ENCODE data around the gene HOXD4.

Gene HOXD4

DNA sequence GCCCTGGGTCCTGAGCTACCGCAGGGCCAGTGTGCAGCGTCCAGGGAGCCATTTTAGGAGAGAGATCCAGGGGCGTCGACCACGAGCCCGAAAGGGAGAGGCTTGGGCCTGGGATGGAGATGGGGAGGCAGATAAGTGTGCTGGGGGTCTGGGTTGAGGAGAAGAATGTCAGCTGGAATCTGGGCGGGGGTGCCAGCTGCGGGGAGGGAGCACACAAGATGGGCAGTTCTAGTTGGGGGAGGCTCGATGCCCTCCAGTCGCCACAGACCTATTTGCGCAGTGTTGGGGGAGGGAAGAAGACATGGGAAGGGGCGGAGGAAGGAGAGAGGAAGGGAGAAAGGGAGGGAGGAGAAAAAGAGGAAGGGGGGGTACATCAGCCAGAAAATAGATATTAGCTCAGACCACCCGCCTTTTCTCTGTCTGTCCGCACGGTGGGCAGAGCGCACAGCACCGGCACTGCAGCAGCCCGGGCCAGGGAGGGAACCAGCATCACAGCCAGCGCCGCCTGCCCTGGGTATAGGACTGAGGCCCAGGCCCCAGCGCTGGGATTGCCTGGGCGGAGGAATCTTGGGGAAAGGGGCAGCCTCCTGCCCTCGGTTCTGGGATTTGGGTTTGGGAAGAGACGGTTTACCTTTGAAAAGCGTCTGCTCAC is 46.1 kb upstream of the HOXD4 start:
- H3K4me3 ChIP-seq (replicated peaks; ENCODE audit: low read depth, low read length): no peak overlapping the region
- no peak for TF ChIP-seq CTCF (IDR thresholded peaks at IDR 0.05; ENCODE audit: low read length, missing control alignments)
- DNase-seq (ENCODE audit: low read depth): no peak

GRCh38 chr2:176105730-176106580 is 45.4 kb upstream of the HOXD4 start:
- no peak overlapping the region for H3K4me3 ChIP-seq (replicated peaks; ENCODE audit: low read depth, low read length)
- DNase-seq (ENCODE audit: low read depth): no peak

DNA sequence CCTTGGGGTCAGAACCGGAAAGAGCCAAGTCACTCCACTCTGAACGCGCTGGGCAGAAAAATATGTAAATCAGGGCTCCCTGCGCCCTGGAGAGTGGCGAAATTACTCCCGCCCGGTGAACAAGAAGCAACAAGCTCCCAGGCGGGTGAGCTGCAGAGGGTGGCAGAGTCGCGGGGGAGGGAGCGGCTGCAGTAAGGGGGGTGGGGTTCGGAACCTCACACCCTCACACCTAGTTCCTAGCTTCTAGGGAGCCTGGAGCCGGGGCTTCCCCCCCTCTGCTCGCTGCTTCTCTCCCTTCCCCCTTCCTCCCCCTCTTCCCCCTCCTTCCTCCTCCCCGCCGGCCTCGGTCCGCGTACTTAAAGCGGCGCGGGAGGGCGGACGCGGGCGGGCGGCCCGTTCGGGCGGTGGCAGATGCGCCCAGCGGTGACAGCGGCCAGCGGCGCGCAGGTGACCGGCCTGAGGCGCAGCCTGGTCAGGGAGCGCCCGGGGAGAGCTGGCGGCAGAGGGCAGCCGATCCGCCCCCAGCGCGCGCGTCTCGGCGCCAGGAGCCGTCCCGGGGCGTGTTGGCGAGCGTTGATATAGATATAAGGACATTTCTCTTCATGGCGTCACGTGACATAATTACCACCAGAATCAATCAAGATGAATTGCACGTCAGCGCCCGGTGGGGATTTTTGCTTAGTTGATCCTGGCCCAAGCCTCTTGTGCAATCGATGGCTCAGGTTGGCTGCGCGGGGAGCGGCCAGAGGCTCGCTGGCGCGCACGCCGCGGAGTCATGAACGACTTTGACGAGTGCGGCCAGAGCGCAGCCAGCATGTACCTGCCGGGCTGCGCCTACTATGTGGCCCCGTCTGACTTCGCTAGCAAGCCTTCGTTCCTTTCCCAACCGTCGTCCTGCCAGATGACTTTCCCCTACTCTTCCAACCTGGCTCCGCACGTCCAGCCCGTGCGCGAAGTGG is 44.5 kb upstream of the HOXD4 start, which contains the start of gene HOXD11:
Gene HOXD11, plus strand, starts transcription at position 700 of the 959 bp plus-strand sequence. Its CDS starts 76 bp downstream, at position 776.
- DNase-seq (ENCODE audit: low read depth): peak; percentile 23
- TF ChIP-seq CTCF (IDR thresholded peaks at IDR 0.05; ENCODE audit: low read length, missing control alignments): no peak
- no peak within 1 kb of the TSS for H3K4me3 ChIP-seq (replicated peaks; ENCODE audit: low read depth, low read length)

More at GRCh38 chr2:176105730-176106580, 45.4 kb upstream of the HOXD4 start:
- TF ChIP-seq CTCF (IDR thresholded peaks at IDR 0.05; ENCODE audit: low read length, missing control alignments): no peak

DNA sequence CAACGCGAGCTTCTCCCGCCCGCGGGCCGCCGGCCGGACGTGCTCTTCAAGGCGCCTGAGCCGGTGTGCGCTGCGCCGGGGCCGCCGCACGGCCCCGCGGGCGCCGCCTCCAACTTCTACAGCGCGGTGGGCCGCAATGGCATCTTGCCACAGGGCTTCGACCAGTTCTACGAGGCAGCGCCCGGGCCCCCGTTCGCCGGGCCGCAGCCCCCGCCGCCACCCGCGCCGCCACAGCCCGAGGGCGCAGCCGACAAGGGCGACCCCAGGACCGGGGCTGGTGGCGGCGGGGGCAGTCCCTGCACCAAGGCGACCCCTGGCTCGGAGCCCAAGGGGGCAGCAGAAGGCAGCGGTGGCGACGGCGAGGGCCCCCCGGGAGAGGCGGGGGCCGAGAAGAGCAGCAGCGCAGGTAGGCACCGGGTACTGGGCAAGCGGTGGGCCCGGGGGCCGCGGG is 43.6 kb upstream of the HOXD4 start:
- TF ChIP-seq CTCF (IDR thresholded peaks at IDR 0.05; ENCODE audit: low read length, missing control alignments): no peak
- no peak for DNase-seq (ENCODE audit: low read depth)
- no peak overlapping the region for H3K4me3 ChIP-seq (replicated peaks; ENCODE audit: low read depth, low read length)

- no peak for TF ChIP-seq CTCF (IDR thresholded peaks at IDR 0.05; ENCODE audit: low read length, missing control alignments)
- no peak overlapping the region for H3K4me3 ChIP-seq (replicated peaks; ENCODE audit: low read depth, low read length)
- no peak for DNase-seq (ENCODE audit: low read depth)
Measured at GRCh38 chr2:176109192-176109901, 42.0 kb upstream of the HOXD4 start.

DNA sequence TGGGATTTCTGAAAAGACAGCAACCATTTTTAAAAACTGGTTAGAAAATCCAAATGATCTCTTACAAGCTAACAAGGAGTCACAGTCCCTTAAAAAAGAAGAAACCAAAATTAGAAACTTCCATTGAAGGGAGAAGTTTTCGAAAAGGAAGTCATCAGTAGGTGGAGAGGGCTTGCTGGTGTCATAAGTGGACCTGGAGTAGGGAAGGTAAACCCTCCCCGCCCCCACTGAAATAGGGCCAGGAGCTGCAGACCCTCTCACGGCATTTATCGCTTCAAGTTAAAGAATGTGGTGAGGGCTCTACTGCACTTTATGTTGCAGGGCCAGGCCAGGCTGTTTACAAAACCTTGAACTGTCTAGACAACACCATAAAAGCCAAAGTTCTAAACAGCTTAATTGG is 41.4 kb upstream of the HOXD4 start:
- TF ChIP-seq CTCF (IDR thresholded peaks at IDR 0.05; ENCODE audit: low read length, missing control alignments): no peak
- H3K4me3 ChIP-seq (replicated peaks; ENCODE audit: low read depth, low read length): no peak overlapping the region
- DNase-seq (ENCODE audit: low read depth): no peak

Measured in fibroblast of pulmonary artery (primary cell).